DOHH2 (cell line): ENCODE measurements around the gene SELENOK.

Experiments used
- H3F3A ChIP-seq: fragments of 200-600 bp; sonication (generic), shearing (Covaris generic); 2 replicates; pipeline ENCODE4 v1.6.0; 2016; ENCODE audit warnings: antibody characterized with exemption, mild to moderate bottlenecking; ENCODE audit not compliant: control insufficient read depth, insufficient read depth
- H3K27ac ChIP-seq: fragments of 200-600 bp; sonication (generic); 2 replicates; pipeline ENCODE4 v1.5.1; 2014; ENCODE audit warnings: low read depth, mild to moderate bottlenecking, low read length, moderate library complexity
- H3K27me3 ChIP-seq: fragments of 200-600 bp; sonication (generic); 2 replicates; pipeline ENCODE4 v1.6.1; 2014; ENCODE audit warnings: mild to moderate bottlenecking, low read length, mixed read lengths; ENCODE audit not compliant: control insufficient read depth
- H3K36me3 ChIP-seq: fragments of 200-600 bp; sonication (generic); 2 replicates; pipeline ENCODE4 v1.6.1; 2014; ENCODE audit warnings: mild to moderate bottlenecking, low read length, moderate library complexity, mixed read lengths; ENCODE audit not compliant: control insufficient read depth
- H3K4me1 ChIP-seq: fragments of 200-600 bp; sonication (generic); 2 replicates; pipeline ENCODE4 v1.6.1; 2014; ENCODE audit warnings: mild to moderate bottlenecking, low read length, mixed read lengths; ENCODE audit not compliant: control insufficient read depth
- H3K4me2 ChIP-seq: fragments of 200-600 bp; sonication (generic); 2 replicates; pipeline ENCODE4 v1.6.0; 2014; ENCODE audit warnings: mild to moderate bottlenecking, low read length, moderate library complexity
- H3K4me3 ChIP-seq: fragments of 200-600 bp; sonication (generic); 2 replicates; pipeline ENCODE4 v1.5.1; 2014; ENCODE audit warnings: mild to moderate bottlenecking, low read length, mixed read lengths
- H3K79me2 ChIP-seq: fragments of 200-600 bp; sonication (generic); 2 replicates; pipeline ENCODE4 v1.6.1; 2014; ENCODE audit warnings: mild to moderate bottlenecking, low read length, mixed read lengths; ENCODE audit not compliant: control insufficient read depth
- H3K9me2 ChIP-seq: fragments of 200-600 bp; sonication (generic); replicated peaks from 2 replicates; pipeline ENCODE4 v1.6.1; 2014; ENCODE audit warnings: mild to moderate bottlenecking, low read length, mixed read lengths; ENCODE audit not compliant: control insufficient read depth
- H3K9me3 ChIP-seq: fragments of 200-600 bp; sonication (generic); 2 replicates; pipeline ENCODE4 v1.6.1; 2014; ENCODE audit warnings: antibody characterized with exemption, low read length, mixed read lengths; ENCODE audit not compliant: control insufficient read depth, insufficient read depth
- H4K20me1 ChIP-seq: fragments of 200-600 bp; sonication (generic); 2 replicates; pipeline ENCODE4 v1.6.0; 2014; ENCODE audit warnings: low read depth, mild to moderate bottlenecking, antibody characterized with exemption, low read length, moderate library complexity; ENCODE audit not compliant: control insufficient read depth, insufficient read depth
- CTCF ChIP-seq: fragments of 200-600 bp; sonication (generic); IDR thresholded peaks from one replicate; pipeline ENCODE4 v1.5.1; 2014; ENCODE audit warnings: antibody characterized with exemption, mild to moderate bottlenecking, low read depth, low read length; ENCODE audit not compliant: poor library complexity, severe bottlenecking
- EZH2phosphoT487 ChIP-seq: fragments of 200-600 bp; sonication (generic); IDR thresholded peaks from 2 replicates; pipeline ENCODE4 v1.6.1; 2017; ENCODE audit warnings: borderline replicate concordance, mild to moderate bottlenecking, antibody characterized with exemption, low read length, moderate library complexity, mixed read lengths

SELENOK gene

GRCh38 chr3:53850895-53851294 lies 40.8 kb downstream of the SELENOK start:
- Histone ChIP-seq H3K79me2 (no peaks in the 10 kb centered on the region), H3K4me1 (no peaks in the 10 kb centered on the region), H3K4me3 (no peak overlapping the region), H3K36me3 (no peaks in the 10 kb centered on the region), H3F3A (no peaks in the 10 kb centered on the region), H4K20me1 (no peaks in the 10 kb centered on the region), H3K4me2 (no peak overlapping the region), H3K9me2 (no peaks in the 10 kb centered on the region), H3K27ac (no peak overlapping the region), H3K27me3 (peaks cover 17% of the 10 kb centered on the region), H3K9me3 (no peaks in the 10 kb centered on the region)
- TF ChIP-seq CTCF (no peak), EZH2phosphoT487 (no peak)

- no peaks in the 10 kb centered on the region for H3K9me2 ChIP-seq
- H3K27ac ChIP-seq: no peak overlapping the region
- no peak for TF ChIP-seq CTCF
- no peak for TF ChIP-seq EZH2phosphoT487
- H4K20me1 ChIP-seq: no peaks in the 10 kb centered on the region
- H3K4me1 ChIP-seq: peaks cover 5% of the 10 kb centered on the region
- no peaks in the 10 kb centered on the region for H3F3A ChIP-seq
- no peaks in the 10 kb centered on the region for H3K9me3 ChIP-seq
- no peaks in the 10 kb centered on the region for H3K79me2 ChIP-seq
- H3K4me3 ChIP-seq: no peak overlapping the region
- H3K36me3 ChIP-seq: no peaks in the 10 kb centered on the region
- no peak overlapping the region for H3K4me2 ChIP-seq
- H3K27me3 ChIP-seq: peaks cover 27% of the 10 kb centered on the region
These were observed 41.7 kb downstream of the SELENOK start for GRCh38 chr3:53849916-53850315.

- H3K4me3 ChIP-seq: no peak overlapping the region
- no peaks in the 10 kb centered on the region for H3K9me3 ChIP-seq
- no peak overlapping the region for H3K4me2 ChIP-seq
- no peaks in the 10 kb centered on the region for H3K79me2 ChIP-seq
- no peaks in the 10 kb centered on the region for H3K36me3 ChIP-seq
- no peak overlapping the region for H3K27ac ChIP-seq
- peaks cover 10% of the 10 kb centered on the region for H3K4me1 ChIP-seq
- TF ChIP-seq EZH2phosphoT487: no peak
- no peak for TF ChIP-seq CTCF
- no peaks in the 10 kb centered on the region for H3K9me2 ChIP-seq
- H4K20me1 ChIP-seq: no peaks in the 10 kb centered on the region
- H3F3A ChIP-seq: no peaks in the 10 kb centered on the region
- H3K27me3 ChIP-seq: peaks cover 51% of the 10 kb centered on the region
These were observed 44.9 kb downstream of the SELENOK start for GRCh38 chr3:53846851-53847155.
